SK-N-SH treated with all-trans-retinoic acid at 6 μM for 48 hours (cell line): ENCODE data around the gene SULT6B1.
"Not testable (repeated sequence)": the region's sequence is repeated elsewhere in the genome, so short reads cannot be mapped to it uniquely, and the experiment has no call there.

Source experiments
- BACH2 ChIP-seq: fragments of 250-450 bp; sonication (Bioruptor Pico); IDR thresholded peaks from 2 replicates; pipeline ENCODE4 v1.9.0; 2021; ENCODE audit warnings: mild to moderate bottlenecking, borderline replicate concordance
- OSR1 ChIP-seq: fragments of 250-450 bp; sonication (Bioruptor Pico); IDR thresholded peaks from 2 replicates; pipeline ENCODE4 v1.8.0; 2022; ENCODE audit warnings: moderate library complexity, mild to moderate bottlenecking, inconsistent platforms
- PATZ1 ChIP-seq: fragments of 250-450 bp; sonication (Bioruptor Pico); IDR thresholded peaks from 2 replicates; pipeline ENCODE4 v1.8.0; 2020; ENCODE audit warnings: mild to moderate bottlenecking, moderate library complexity, borderline replicate concordance
- POU6F1 ChIP-seq: fragments of 250-450 bp; sonication (Bioruptor Pico); IDR thresholded peaks from 2 replicates; pipeline ENCODE4 v1.8.0; 2021; ENCODE audit warnings: low read depth, mild to moderate bottlenecking, moderate library complexity, borderline replicate concordance
- SNAI2 ChIP-seq: fragments of 250-450 bp; sonication (Bioruptor Pico); IDR thresholded peaks from 2 replicates; pipeline ENCODE4 v1.5.0; 2020; ENCODE audit warnings: mild to moderate bottlenecking, moderate library complexity
- TOX ChIP-seq: fragments of 250-450 bp; sonication (Bioruptor Pico); IDR thresholded peaks from 2 replicates; pipeline ENCODE4 v1.8.0; 2021; ENCODE audit warnings: mild to moderate bottlenecking, moderate library complexity, borderline replicate concordance
- ZNF8 ChIP-seq: fragments of 450-650 bp; formaldehyde crosslinking; IDR thresholded peaks from 2 replicates; pipeline ENCODE4 v1.5.0; 2020; ENCODE audit warnings: mild to moderate bottlenecking, moderate library complexity

GRCh38 chr2:37195862-37196319, 7.4 kb upstream of the SULT6B1 start:
- not testable (repeated sequence) for TF ChIP-seq PATZ1 (CRISPR knock-in tag); SNAI2; ZNF8 (CRISPR knock-in tag); TOX (CRISPR knock-in tag); BACH2 (CRISPR knock-in tag); POU6F1 (CRISPR knock-in tag); OSR1 (CRISPR knock-in tag)
